Measurements from ENCODE around the gene UBD. TPM values are rescaled to one million over a fixed set of nuclear protein-coding genes. Genes with fewer than 3 reads are reported as not detected.

UBD gene
- total and polyA plus RNA-seq, 9 of the 15 experiments (the other 6 are each of a cell fraction or from before 2014, with no cell fraction given), result not detected

DNA sequence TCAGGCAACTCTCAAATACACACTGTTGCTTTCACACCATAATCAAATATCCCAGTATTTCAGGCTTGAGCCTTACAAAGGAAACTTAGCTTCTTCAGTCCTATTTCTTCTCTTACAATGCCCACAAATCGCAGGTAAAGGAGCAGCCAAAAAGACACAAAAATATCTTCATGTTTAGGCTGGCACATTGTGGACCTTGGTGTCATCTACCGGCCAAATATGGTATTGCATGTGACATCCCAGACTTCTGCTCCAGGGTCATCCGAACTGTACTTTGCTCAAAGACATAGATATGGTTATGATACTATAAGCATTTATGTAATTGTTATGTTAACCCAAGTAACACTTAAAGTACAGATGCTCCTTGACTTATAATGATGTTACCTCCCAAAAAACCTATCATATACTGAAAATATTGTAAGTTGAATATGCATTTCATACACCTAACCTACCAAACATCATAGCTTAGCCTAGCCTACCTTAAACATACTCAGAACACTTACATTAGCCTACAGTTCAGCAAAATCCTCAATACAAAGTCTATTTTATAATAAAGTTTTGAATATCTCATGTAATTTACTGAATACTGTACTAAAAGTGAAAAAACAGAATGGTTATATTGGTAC lies 30.0 kb upstream of the UBD start:
- no peak overlapping the region for H3K9ac ChIP-seq (ENCODE audit: insufficient read depth in 1 of 2, low read depth in 2 of 2, low read length in 2 of 2)
- no peak overlapping the region for H3K4me2 ChIP-seq (ENCODE audit: insufficient read depth, low read length)
- intact Hi-C loops (cut with micrococcal nuclease) (loop anchor here (1.0 to 5.0 kb wide), 4 partner anchors 153 to 752 kb away; no protein-coding TSS in a partner anchor), in situ Hi-C loops (cut with MboI) (loop anchor here (25.0 kb wide), 1 partner anchor 752 kb away; no protein-coding TSS in a partner anchor)
- H3K79me2 ChIP-seq (ENCODE audit: control insufficient read depth, insufficient read depth, low read length), result no peaks in the 10 kb centered on the region
- H3K4me1 ChIP-seq (replicated peaks in 1 of 2; ENCODE audit: control insufficient read depth in 2 of 2, insufficient read depth in 2 of 2, low read length in 2 of 2), result no peaks in the 10 kb centered on the region
- no peak overlapping the region for H3K27ac ChIP-seq (ENCODE audit: extremely low read depth, low read depth, low read length)
- WGBS (ENCODE audit: insufficient coverage, low coverage, missing lambda C conversion rate), result 5% methylated on average over 3 of the region's 3 CpGs
- H3K36me3 ChIP-seq (ENCODE audit: control insufficient read depth, insufficient read depth, low read length), result no peaks in the 10 kb centered on the region
- DNase-seq (ENCODE audit: extremely low read depth in 1 of 4, low spot score in 3 of 4) (peak; percentile 64 to 74 (median 74)), ATAC-seq (peak; percentile 89), FAIRE-seq (peak; percentile 97)
- ChIA-PET POLR2A (interaction anchor here (1.0 kb wide), 1 partner anchor 28 kb away, joined by 3 read pairs; no protein-coding TSS in a partner anchor), CTCF (ENCODE audit: low intra/inter-chr PET ratio) (interaction anchor here (0.6 to 1.4 kb wide), 9 partner anchors 152 to 1010 kb away, joined by 3 to 5 read pairs (median 3); partner anchors contain the start of gene OR12D1)
- peaks cover 3 to 10% of the 10 kb centered on the region in 2 experiments; a peak in 2 of 5 replicates for H3K27me3 ChIP-seq (ENCODE audit: control insufficient read depth in 2 of 2, insufficient read depth in 2 of 2, low read length in 2 of 2)
- no TSS peak for BruUV-seq (replicated peaks)
- H3K4me3 ChIP-seq, result no peak overlapping the region
- no peaks in the 10 kb centered on the region; the same call in 1 of the 2 replicates for H4K20me1 ChIP-seq (replicated peaks; ENCODE audit: control insufficient read depth, insufficient read depth, low read length)
- no peaks in the 10 kb centered on the region for H3K9me3 ChIP-seq (replicated peaks; ENCODE audit: control insufficient read depth, insufficient read depth, low read depth, low read length)
- H2AFZ ChIP-seq (ENCODE audit: low read depth, low read length), result no peak overlapping the region
- H3K9me1 ChIP-seq (ENCODE audit: control insufficient read depth, insufficient read depth, low read length), result no peaks in the 10 kb centered on the region
- TF ChIP-seq REST (IDR thresholded peaks at IDR 0.05; ENCODE audit: borderline replicate concordance), result peak; percentile 84; the same call in 1 of the 2 replicates
- no peak for TF ChIP-seq REST (CRISPR knock-in tag; IDR thresholded peaks at IDR 0.05; ENCODE audit: low read depth)
- TF ChIP-seq NR1H2 (CRISPR knock-in tag; IDR thresholded peaks at IDR 0.05), result no peak
- TF ChIP-seq, protein P1, sequence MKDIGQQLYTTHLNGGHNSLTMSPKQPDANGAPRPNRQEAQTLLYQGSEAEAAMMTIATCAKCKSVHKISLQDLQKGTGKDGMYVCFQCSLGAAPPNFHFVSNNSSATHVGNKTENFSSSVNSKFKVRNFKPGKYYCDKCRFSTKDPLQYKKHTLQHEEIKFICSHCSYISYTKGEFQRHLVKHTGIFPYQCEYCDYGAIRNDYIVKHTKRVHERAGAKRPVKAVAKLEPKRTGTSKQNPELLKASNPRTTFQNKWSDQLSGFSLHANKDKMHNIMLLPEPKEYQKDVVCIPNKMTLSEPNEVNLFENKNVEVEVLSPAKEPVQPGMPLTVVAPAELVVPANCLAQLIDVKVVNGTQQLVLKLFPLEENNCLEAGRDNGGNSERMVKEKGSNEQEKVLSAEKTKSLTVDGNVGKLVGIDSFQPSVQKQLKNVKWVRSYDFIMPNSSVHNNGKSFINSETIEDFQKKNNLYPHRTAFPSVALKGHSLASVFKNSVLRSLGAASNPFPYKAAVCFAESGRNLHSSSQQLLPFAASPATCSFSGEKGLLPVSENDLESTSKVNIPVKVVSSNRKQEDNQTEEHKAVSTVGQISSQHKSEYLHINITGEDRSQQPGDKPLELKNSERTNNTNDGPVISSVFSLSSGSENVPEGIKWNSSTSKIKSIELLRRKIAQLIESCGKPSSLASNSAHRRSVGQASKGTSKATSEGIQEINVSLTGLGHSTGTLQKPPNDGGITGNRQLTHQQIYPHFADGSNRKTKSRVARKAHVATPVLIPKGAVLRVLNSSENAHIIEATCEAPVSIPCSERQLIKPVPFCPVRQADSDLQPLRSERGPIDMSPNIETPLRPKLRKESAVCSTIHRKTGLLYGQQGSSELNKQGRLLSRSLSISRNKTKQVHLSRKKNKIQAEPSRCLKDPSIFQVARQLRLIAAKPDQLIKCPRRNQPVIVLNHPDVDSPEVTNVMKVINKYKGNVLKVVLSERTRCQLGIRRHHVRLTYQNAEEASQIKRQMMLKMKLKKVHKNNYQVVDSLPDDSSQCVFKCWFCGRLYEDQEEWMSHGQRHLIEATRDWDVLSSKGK (CRISPR knock-in tag; IDR thresholded peaks at IDR 0.05), result no peak
- TF ChIP-seq, protein P2, sequence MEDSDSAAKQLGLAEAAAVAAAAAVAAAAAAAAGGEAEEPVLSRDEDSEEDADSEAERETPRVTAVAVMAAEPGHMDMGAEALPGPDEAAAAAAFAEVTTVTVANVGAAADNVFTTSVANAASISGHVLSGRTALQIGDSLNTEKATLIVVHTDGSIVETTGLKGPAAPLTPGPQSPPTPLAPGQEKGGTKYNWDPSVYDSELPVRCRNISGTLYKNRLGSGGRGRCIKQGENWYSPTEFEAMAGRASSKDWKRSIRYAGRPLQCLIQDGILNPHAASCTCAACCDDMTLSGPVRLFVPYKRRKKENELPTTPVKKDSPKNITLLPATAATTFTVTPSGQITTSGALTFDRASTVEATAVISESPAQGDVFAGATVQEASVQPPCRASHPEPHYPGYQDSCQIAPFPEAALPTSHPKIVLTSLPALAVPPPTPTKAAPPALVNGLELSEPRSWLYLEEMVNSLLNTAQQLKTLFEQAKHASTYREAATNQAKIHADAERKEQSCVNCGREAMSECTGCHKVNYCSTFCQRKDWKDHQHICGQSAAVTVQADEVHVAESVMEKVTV (CRISPR knock-in tag; IDR thresholded peaks at IDR 0.05), result peak; percentile 97
